ENCODE data around the gene DEFB116. TPM values are rescaled to one million over a fixed set of nuclear protein-coding genes. Genes with fewer than 3 reads are reported as not detected.

Gene DEFB116
- total RNA-seq, 2 donors from 2014 or later: not detected

Small RNA genes lying within 50 kb of the gene (small RNA-seq; reads per million reads assigned to genes)
- gene RNA5SP480: 0 reads per million in 2 donors

Other genes starting within 250 kb of the DEFB116 start
- not detected for gene DEFB115, start 50.9 kb downstream of the DEFB116 start, total RNA-seq
- gene DEFB118, start 60.0 kb upstream of the DEFB116 start, total RNA-seq: not detected
- 100 to 1,000 TPM in 1 of 2 donors, not detected in 1; 672 TPM for gene DEFB119, start 82.0 kb upstream of the DEFB116 start, total RNA-seq
- gene DEFB121, start 97.6 kb upstream of the DEFB116 start, total RNA-seq: not detected
- 100 to 1,000 TPM in 1 of 2 donors, not detected in 1; 459 TPM for gene DEFB123, start 132.0 kb upstream of the DEFB116 start, total RNA-seq
- gene DEFB124, start 166.5 kb upstream of the DEFB116 start, total RNA-seq: not detected
- 1 to 10 TPM; 1.3 to 4.9 TPM for gene REM1, start 166.7 kb upstream of the DEFB116 start, total RNA-seq
- 100 to 1,000 TPM in 1 of 2 donors, 10 to 100 TPM in 1; 99.7 to 131 TPM for gene HM13, start 205.9 kb upstream of the DEFB116 start, total RNA-seq